GM15510 (cell line): ENCODE measurements around the gene SPRED2.

ENCODE experiments used
- POLR2A ChIP-seq: IDR thresholded peaks from 3 replicates; pipeline ENCODE4 v1.6.1; 2011; ENCODE audit warnings: borderline replicate concordance; ENCODE audit not compliant: insufficient read length; ENCODE audit errors: extremely low read depth

Gene SPRED2

DNA sequence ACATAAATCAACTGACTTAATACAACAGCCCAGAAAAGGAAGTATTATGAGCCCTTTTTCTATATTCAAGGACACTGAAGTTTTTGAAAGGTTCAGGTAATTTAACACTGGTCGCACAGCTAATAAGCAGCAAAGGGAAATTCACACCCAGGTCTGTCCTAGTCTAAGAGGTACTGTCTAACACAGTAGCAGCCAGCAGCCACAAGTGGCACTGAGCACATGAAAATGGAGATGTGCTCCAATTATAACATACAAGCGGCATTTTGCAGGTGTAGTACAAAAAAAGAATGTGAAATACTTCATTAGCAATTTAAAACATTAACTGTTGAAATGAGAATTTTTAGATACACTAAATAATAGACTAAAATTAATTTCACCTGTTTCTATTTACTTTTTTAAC, 23.4 kb downstream of the SPRED2 start:
- TF ChIP-seq POLR2A, result no peak

- no peak for TF ChIP-seq POLR2A
These were observed 25.2 kb downstream of the SPRED2 start for GRCh38 chr2:65407240-65407639.

- TF ChIP-seq POLR2A, result no peak
These were observed 27.3 kb downstream of the SPRED2 start for GRCh38 chr2:65404988-65405697.

DNA sequence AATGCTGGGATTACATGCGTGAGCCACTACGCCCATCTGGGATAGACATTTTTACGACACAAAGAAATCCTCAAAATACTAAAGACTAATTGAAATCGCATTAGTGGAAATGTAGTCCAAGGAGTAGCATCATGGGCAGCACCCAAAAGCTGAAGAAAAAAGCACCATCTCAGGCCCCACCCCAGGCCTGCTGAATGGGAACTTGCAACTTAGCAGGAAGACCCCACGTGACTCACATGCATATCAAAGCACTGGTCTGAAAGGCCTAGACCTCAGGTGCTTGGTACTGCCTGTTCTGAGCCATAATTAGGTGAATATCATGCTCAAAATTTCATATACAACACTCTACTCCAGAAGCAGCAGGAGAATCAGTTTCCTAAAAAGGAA, 28.9 kb downstream of the SPRED2 start:
- no peak for TF ChIP-seq POLR2A

GRCh38 chr2:65402780-65403528, 29.4 kb downstream of the SPRED2 start:
- no peak for TF ChIP-seq POLR2A

DNA sequence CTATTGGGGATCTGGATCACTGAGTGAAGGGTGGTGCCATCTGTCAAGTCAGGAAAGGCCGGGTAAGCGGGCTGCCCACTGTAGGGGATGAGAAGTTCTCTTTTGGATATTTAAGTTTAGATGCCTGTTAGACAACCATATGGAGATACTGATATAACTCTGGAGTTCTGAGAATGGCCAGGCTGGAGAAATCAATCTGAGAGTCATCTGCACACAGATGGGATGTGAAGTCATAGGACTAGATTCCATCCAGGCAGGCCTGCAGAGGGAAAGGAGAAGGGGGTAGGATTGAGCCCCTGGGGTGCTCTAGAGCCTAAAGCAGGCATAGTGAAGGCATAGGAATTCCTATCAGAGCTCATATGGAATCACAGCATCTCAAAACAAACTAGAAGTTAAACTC, 30.1 kb downstream of the SPRED2 start:
- no peak for TF ChIP-seq POLR2A

GRCh38 chr2:65397122-65397521, 35.3 kb downstream of the SPRED2 start:
- TF ChIP-seq POLR2A, result no peak

- no peak for TF ChIP-seq POLR2A
These were observed 35.9 kb downstream of the SPRED2 start for GRCh38 chr2:65396348-65397026.

DNA sequence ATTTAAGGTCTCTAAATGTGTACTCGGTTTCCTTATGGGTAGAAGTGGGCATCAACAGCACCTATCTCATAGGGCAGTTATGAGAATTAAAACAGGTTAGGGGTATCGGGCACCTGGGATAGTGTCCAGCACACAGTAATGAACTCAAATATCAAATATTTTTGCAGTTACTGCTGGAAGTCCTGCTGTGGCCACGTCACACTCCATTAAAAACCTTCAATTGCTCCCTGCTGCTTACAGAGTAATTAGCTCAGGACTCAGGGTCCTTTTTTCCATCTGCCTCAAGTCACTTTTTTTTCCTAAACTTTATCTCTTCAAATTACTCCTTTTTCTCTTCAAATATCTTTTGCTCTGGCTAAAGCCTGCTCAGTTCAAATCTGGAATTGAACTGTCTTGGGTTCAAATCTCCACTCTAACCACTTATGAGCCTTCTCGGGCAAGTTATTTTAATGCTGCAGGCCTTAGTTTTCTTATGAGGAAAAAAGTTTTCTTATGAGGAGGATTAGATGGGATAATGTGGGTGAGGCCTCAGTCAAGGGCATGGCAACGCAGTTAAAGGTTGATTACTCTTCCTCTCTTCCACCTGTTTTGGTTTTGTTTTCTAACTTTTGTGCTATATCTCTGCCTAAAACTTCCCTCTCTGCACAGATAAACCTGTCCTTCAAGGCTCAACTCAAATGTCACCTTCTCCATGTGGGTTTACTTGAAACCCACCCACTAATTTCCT, 36.6 kb downstream of the SPRED2 start:
- no peak for TF ChIP-seq POLR2A

- TF ChIP-seq POLR2A, result no peak
These were observed 38.5 kb downstream of the SPRED2 start for GRCh38 chr2:65393743-65394422.

DNA sequence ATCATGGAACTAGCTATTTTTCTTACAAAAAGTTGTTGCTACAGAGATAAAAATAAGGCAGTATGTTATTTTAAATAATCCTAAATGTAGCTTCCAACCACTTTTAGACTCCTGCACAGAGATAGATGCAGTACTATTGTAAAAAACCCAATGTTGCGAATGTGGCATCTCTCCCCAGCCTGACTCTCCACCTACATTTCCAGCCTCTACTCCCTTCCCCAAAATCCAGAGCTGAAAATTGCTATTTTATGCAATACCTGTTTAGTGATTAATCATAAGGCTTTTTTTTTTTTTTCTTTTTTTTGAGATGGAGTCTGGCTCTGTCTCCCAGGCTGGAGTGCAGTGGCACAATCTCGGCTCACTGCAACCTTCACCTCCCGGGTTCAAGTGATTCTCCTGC, 39.4 kb downstream of the SPRED2 start:
- TF ChIP-seq POLR2A, result no peak

DNA sequence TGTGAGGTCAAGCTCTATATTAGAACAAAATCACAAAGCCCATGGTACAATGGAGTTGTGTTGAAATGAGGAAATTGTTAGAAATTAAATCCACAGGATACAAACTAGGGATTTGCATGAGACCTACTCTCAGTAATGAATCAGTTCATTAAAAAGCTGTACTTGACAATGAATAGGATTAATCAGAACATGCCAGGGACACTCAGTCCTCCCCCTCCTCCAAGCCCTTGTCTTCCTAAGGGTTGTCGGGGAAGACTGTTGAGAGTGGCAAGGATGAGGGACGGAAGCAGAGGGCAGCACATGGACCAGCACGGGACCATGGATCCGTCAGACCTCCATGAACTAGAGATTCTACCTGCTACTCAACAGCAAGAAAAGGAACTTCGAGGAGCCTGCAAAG, 39.8 kb downstream of the SPRED2 start:
- TF ChIP-seq POLR2A, result no peak

GRCh38 chr2:65390134-65390533, 42.3 kb downstream of the SPRED2 start:
- no peak for TF ChIP-seq POLR2A

DNA sequence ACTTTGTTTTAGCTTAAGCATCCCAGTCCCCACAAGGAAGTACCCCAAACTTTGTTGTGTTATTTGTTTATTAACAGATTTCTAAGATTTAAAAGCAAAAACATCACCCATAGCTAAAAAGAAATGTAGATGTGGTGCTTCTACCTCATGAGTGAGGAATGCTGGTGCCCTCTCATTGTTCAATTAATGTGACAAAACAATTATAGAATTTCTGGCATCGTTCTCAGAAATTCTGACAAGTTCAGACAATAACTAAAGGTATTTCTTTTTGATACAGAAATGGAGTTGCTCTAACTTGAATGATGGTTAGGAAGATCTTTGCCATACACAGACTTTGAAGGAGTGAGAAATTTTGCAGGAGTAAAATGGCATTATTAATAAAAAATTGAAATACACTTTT, 42.9 kb downstream of the SPRED2 start:
- TF ChIP-seq POLR2A, result no peak

DNA sequence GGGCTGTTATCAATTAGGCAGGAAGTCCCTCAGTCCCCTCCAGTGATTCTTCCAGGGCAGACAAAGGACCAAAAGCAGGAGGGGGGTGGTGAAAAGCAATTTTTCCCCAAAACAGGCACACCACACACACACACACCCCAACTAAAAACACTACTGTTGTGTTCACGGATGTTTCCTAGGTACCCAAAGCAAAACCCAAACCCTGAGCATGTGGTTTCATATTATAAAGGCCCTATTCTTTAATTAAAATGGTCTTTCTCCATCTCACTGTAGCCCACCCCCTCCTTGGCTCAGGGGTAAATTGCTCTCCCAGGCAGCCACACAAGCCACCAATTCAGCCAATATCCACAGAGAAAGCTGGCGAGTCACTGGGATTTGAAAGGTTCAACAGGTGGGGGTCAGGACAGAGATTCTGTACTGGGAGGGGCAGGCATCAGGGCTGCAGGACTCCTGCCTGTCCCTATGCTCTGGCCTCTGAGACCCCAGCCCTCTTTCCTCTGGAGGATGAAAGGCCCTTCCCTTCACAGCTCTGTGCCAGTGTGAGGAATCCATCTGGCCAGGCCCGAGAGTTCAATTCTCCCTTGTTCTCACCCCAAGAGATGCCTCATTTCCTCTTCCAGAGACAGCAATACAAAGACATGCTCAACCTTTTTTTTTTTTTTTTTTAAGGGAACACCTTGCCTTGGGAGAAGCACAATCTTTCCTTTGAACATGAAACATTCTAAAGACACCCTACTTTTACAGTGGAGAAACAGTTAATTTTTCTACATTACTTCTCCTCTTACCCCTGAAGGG, 43.6 kb downstream of the SPRED2 start:
- TF ChIP-seq POLR2A, result no peak
